ENCODE results near the gene RPN1. TPM values are rescaled to one million over a fixed set of nuclear protein-coding genes. Genes with fewer than 3 reads are reported as not detected.
A peak's percentile ranks its signal among the peaks of the same experiment; 100 is the strongest.

RPN1 gene
- total RNA-seq: 100 to 1,000 TPM in 5 of 6 experiments, 10 to 100 TPM in 1; 94.4 to 244 (median 190) TPM
- long read RNA-seq, transcript RPN1-201 (10 exons, 2,314 nt): major isoform, 14 of 23 reads
- long read RNA-seq, partial matches to known transcripts: 6 of 23 reads
- long read RNA-seq, other reads (novel, unspliced or antisense): 2 of 23 reads

GRCh38 chr3:128650096-128651050, at the start of gene RPN1:
Gene RPN1 (minus strand): TSS chr3:128650818. CDS start chr3:128650800, 18 bp downstream.
- H3K4me3 ChIP-seq: peak within 1 kb of the TSS; percentile 99 to 100 (median 100)
- H3K36me3 ChIP-seq: no peaks in the 10 kb centered on the region
- ATAC-seq (peak; percentile 97 to 99 (median 98)), DNase-seq (peak; percentile 97 to 98 (median 98))
- H3K4me1 ChIP-seq: peaks cover 0 to 15% (median 3%) of the 10 kb centered on the region in 4 donors
- H3K9me3 ChIP-seq: no peaks in the 10 kb centered on the region
- H3K27ac ChIP-seq: peak within 1 kb of the TSS; percentile 97 to 99 (median 98)
- H3K27me3 ChIP-seq: no peaks in the 10 kb centered on the region
- TF ChIP-seq POLR2A (IDR thresholded peaks at IDR 0.05): peak; percentile 91
- no peak for TF ChIP-seq CTCF (IDR thresholded peaks at IDR 0.05)
- intact Hi-C loops (cut with DNase I): no loop called here
- WGBS (ENCODE audit: insufficient coverage, low coverage, low lambda C conversion rate, missing lambda C conversion rate): 0% methylated on average over 16 of the region's 96 CpGs

- peak overlapping the region; percentile 50 to 59 (median 56) for H3K4me3 ChIP-seq
- H3K4me1 ChIP-seq: no peaks in the 10 kb centered on the region
- no peak for TF ChIP-seq POLR2A (IDR thresholded peaks at IDR 0.05)
- TF ChIP-seq CTCF (IDR thresholded peaks at IDR 0.05): no peak
- peak; percentile 58 to 63 (median 59) for DNase-seq
- no peaks in the 10 kb centered on the region for H3K9me3 ChIP-seq
- ATAC-seq: peak; percentile 82 to 88 (median 84)
- intact Hi-C loops (cut with DNase I): no loop called here
- peak overlapping the region in 1 of 3 donors; percentile 6 for H3K27ac ChIP-seq
- WGBS (ENCODE audit: insufficient coverage, low coverage, low lambda C conversion rate, missing lambda C conversion rate): 1% methylated on average over 36 of the region's 53 CpGs
- H3K27me3 ChIP-seq: no peaks in the 10 kb centered on the region
- H3K36me3 ChIP-seq: no peaks in the 10 kb centered on the region
These were observed 47.8 kb upstream of the RPN1 start for GRCh38 chr3:128698211-128699047.

- no peak for DNase-seq
- Histone ChIP-seq H3K27me3 (no peaks in the 10 kb centered on the region), H3K4me1 (no peaks in the 10 kb centered on the region), H3K27ac (no peak overlapping the region), H3K36me3 (no peaks in the 10 kb centered on the region), H3K9me3 (no peaks in the 10 kb centered on the region), H3K4me3 (no peak overlapping the region)
- TF ChIP-seq POLR2A (IDR thresholded peaks at IDR 0.05): no peak
- TF ChIP-seq CTCF (IDR thresholded peaks at IDR 0.05): no peak
- intact Hi-C loops (cut with DNase I): no loop called here
- no peak for ATAC-seq
- 84% methylated on average over 7 of the region's 8 CpGs for WGBS (ENCODE audit: insufficient coverage, low coverage, low lambda C conversion rate, missing lambda C conversion rate)
These were observed 46.7 kb upstream of the RPN1 start for GRCh38 chr3:128697341-128697740.

GRCh38 chr3:128693696-128694095, 43.1 kb upstream of the RPN1 start:
- Histone ChIP-seq H3K36me3 (no peaks in the 10 kb centered on the region), H3K27ac (no peak overlapping the region), H3K27me3 (no peaks in the 10 kb centered on the region), H3K4me3 (no peak overlapping the region), H3K4me1 (no peaks in the 10 kb centered on the region), H3K9me3 (no peaks in the 10 kb centered on the region)
- intact Hi-C loops (cut with DNase I): no loop called here
- ATAC-seq: no peak
- no peak for TF ChIP-seq CTCF (IDR thresholded peaks at IDR 0.05)
- WGBS (ENCODE audit: insufficient coverage, low coverage, low lambda C conversion rate, missing lambda C conversion rate): 20% methylated on average over 2 of the region's 2 CpGs
- DNase-seq: no peak
